ENCODE measurements around the gene RAMACL. TPM values are rescaled to one million over a fixed set of nuclear protein-coding genes. Genes with fewer than 3 reads are reported as not detected.
"Not testable (repeated sequence)": the region's sequence is repeated elsewhere in the genome, so short reads cannot be mapped to it uniquely, and the experiment has no call there.

Gene RAMACL
- total and polyA plus RNA-seq, 2 donors (not counting 1 experiment from before 2014, with no cell fraction given), result 2.7 TPM; not detected in 1

- H3K9me3 Mint-ChIP-seq (ENCODE audit: insufficient read depth), result no peaks in the 10 kb centered on the region
- peaks cover 48% of the 10 kb centered on the region for H3K27me3 Mint-ChIP-seq
- DNase-seq (no peak), ATAC-seq (ENCODE audit: low read depth) (no peak)
- no peak overlapping the region for H3K4me3 Mint-ChIP-seq
- intact Hi-C loops (cut with micrococcal nuclease), result no loop called here
- peaks cover 16 to 20% of the 10 kb centered on the region in 2 donors for H3K4me1 ChIP-seq (ENCODE audit: control insufficient read depth in 2 of 2, insufficient read depth in 2 of 2, low read length in 2 of 2)
- H3K79me2 ChIP-seq (ENCODE audit: control insufficient read depth, insufficient read depth, low read length), result no peaks in the 10 kb centered on the region
- H3K9ac ChIP-seq (ENCODE audit: low read length), result no peak overlapping the region
- no peaks in the 10 kb centered on the region for H3K36me3 ChIP-seq (replicated peaks in 1 of 2; ENCODE audit: control extremely low read depth in 1 of 2, control insufficient read depth in 1 of 2, extremely low read depth in 1 of 2, insufficient read depth in 2 of 2, low read length in 1 of 2)
- CTCF ChIA-PET, result no interaction called here
- peaks cover 0 to 58% (median 30%) of the 10 kb centered on the region in 4 experiments for H3K27me3 ChIP-seq (replicated peaks in 1 of 4; ENCODE audit: control extremely low read depth in 1 of 4, control insufficient read depth in 3 of 4, insufficient read depth in 4 of 4, low read length in 3 of 4)
- peaks cover 24% of the 10 kb centered on the region for H3K4me1 Mint-ChIP-seq
- H3K9me3 ChIP-seq (ENCODE audit: control extremely low read depth in 1 of 3, control insufficient read depth in 2 of 3, insufficient read depth in 1 of 3, low read length in 2 of 3), result no peaks in the 10 kb centered on the region
- no peak overlapping the region for H3K27ac ChIP-seq (ENCODE audit: low read length in 2 of 2)
- H3K4me2 ChIP-seq (replicated peaks; ENCODE audit: low read depth, low read length, poor library complexity, severe bottlenecking), result no peak overlapping the region
- POLR2A ChIA-PET, result no interaction called here
- H3K4me3 ChIP-seq (ENCODE audit: control extremely low read depth in 1 of 5, extremely low read depth in 1 of 5, insufficient read depth in 1 of 5, low read depth in 2 of 5, low read length in 4 of 5), result no peak overlapping the region
- H4K20me1 ChIP-seq (ENCODE audit: control insufficient read depth, insufficient read depth, low read length, poor library complexity, severe bottlenecking), result no peaks in the 10 kb centered on the region
- TF ChIP-seq CTCF (IDR thresholded peaks at IDR 0.05), result no peak
- TF ChIP-seq EZH2 (IDR thresholded peaks at IDR 0.05; ENCODE audit: borderline replicate concordance, insufficient read depth, low read depth, low read length, poor library complexity, severe bottlenecking), result no peak
- no peak overlapping the region for H2AFZ ChIP-seq (ENCODE audit: insufficient read depth, low read depth, low read length, poor library complexity, severe bottlenecking)
- WGBS (ENCODE audit: insufficient coverage), result 93% methylated on average over 13 of the region's 20 CpGs
- no peak overlapping the region for H3K27ac Mint-ChIP-seq
Observed at GRCh38 chr6:166635013-166635970, 48.8 kb upstream of the RAMACL start.

- Mint-ChIP-seq H3K27me3 (peaks cover 47% of the 10 kb centered on the region), H3K4me1 (peaks cover 21% of the 10 kb centered on the region)
- DNase-seq; H3K9ac ChIP-seq (ENCODE audit: low read length); CTCF ChIA-PET; ATAC-seq (ENCODE audit: low read depth); H2AFZ ChIP-seq (ENCODE audit: insufficient read depth, low read depth, low read length, poor library complexity, severe bottlenecking); intact Hi-C loops (cut with micrococcal nuclease); H4K20me1 ChIP-seq (ENCODE audit: control insufficient read depth, insufficient read depth, low read length, poor library complexity, severe bottlenecking); H3K4me2 ChIP-seq (replicated peaks; ENCODE audit: low read depth, low read length, poor library complexity, severe bottlenecking); POLR2A ChIA-PET; H3K9me3 Mint-ChIP-seq (ENCODE audit: insufficient read depth); H3K79me2 ChIP-seq (ENCODE audit: control insufficient read depth, insufficient read depth, low read length); H3K4me3 Mint-ChIP-seq; H3K4me3 ChIP-seq (ENCODE audit: control extremely low read depth in 1 of 5, extremely low read depth in 1 of 5, insufficient read depth in 1 of 5, low read depth in 2 of 5, low read length in 4 of 5); H3K27ac ChIP-seq (ENCODE audit: low read length in 2 of 2); H3K36me3 ChIP-seq (replicated peaks in 1 of 2; ENCODE audit: control extremely low read depth in 1 of 2, control insufficient read depth in 1 of 2, extremely low read depth in 1 of 2, insufficient read depth in 2 of 2, low read length in 1 of 2); H3K9me3 ChIP-seq (ENCODE audit: control extremely low read depth in 1 of 3, control insufficient read depth in 2 of 3, insufficient read depth in 1 of 3, low read length in 2 of 3); H3K27ac Mint-ChIP-seq: not testable (repeated sequence)
- peaks cover 0 to 58% (median 29%) of the 10 kb centered on the region in 4 experiments for H3K27me3 ChIP-seq (replicated peaks in 1 of 4; ENCODE audit: control extremely low read depth in 1 of 4, control insufficient read depth in 3 of 4, insufficient read depth in 4 of 4, low read length in 3 of 4)
- H3K4me1 ChIP-seq (ENCODE audit: control insufficient read depth in 2 of 2, insufficient read depth in 2 of 2, low read length in 2 of 2), result peaks cover 14% of the 10 kb centered on the region in 2 donors
- WGBS (ENCODE audit: insufficient coverage), result no CpG with 5 or more reads among the region's 4 CpGs
Observed at GRCh38 chr6:166634581-166634980, 48.1 kb upstream of the RAMACL start.
